Measurements from ENCODE around the gene APEX1.

APEX1 gene

GRCh38 chr14:20461225-20462141 lies 6.5 kb downstream of the APEX1 start, which contains the start of gene PIP4P1:
Gene PIP4P1, minus strand, starts transcription at chr14:20461434. Its CDS starts 109 bp downstream, at chr14:20461325.
- DNase-seq (ENCODE audit: low read depth) = peak; percentile 100
- H3K4me3 ChIP-seq (ENCODE audit: control insufficient read depth, low read depth, low read length) = peak within 1 kb of the TSS; percentile 87
- TF ChIP-seq CTCF (conservative IDR thresholded peaks at IDR 0.05; ENCODE audit: control insufficient read depth, insufficient read depth, low read depth, low read length) = no peak

GRCh38 chr14:20468764-20469241 lies 13.8 kb downstream of the APEX1 start:
- TF ChIP-seq CTCF (conservative IDR thresholded peaks at IDR 0.05; ENCODE audit: control insufficient read depth, insufficient read depth, low read depth, low read length) = no peak
- H3K4me3 ChIP-seq (ENCODE audit: control insufficient read depth, low read depth, low read length) = peak overlapping the region; percentile 97
- DNase-seq (ENCODE audit: low read depth) = no peak

GRCh38 chr14:20469242-20469889 lies 14.3 kb downstream of the APEX1 start, which contains the start of gene PNP:
Gene PNP, plus strand, starts transcription at chr14:20469406. Its CDS starts 119 bp downstream, at chr14:20469525.
- peak; percentile 91 for DNase-seq (ENCODE audit: low read depth)
- TF ChIP-seq CTCF (conservative IDR thresholded peaks at IDR 0.05; ENCODE audit: control insufficient read depth, insufficient read depth, low read depth, low read length) = no peak
- peak within 1 kb of the TSS; percentile 97 for H3K4me3 ChIP-seq (ENCODE audit: control insufficient read depth, low read depth, low read length)

GRCh38 chr14:20469890-20470602 lies 15.0 kb downstream of the APEX1 start:
- peak; percentile 88 for DNase-seq (ENCODE audit: low read depth)
- no peak for TF ChIP-seq CTCF (conservative IDR thresholded peaks at IDR 0.05; ENCODE audit: control insufficient read depth, insufficient read depth, low read depth, low read length)
- H3K4me3 ChIP-seq (ENCODE audit: control insufficient read depth, low read depth, low read length) = peak overlapping the region; percentile 97

GRCh38 chr14:20470603-20470901 lies 15.5 kb downstream of the APEX1 start:
- TF ChIP-seq CTCF (conservative IDR thresholded peaks at IDR 0.05; ENCODE audit: control insufficient read depth, insufficient read depth, low read depth, low read length) = no peak

GRCh38 chr14:20472536-20473169 lies 17.6 kb downstream of the APEX1 start:
- DNase-seq (ENCODE audit: low read depth) = no peak
- no peak for TF ChIP-seq CTCF (conservative IDR thresholded peaks at IDR 0.05; ENCODE audit: control insufficient read depth, insufficient read depth, low read depth, low read length)
- no peak overlapping the region for H3K4me3 ChIP-seq (ENCODE audit: control insufficient read depth, low read depth, low read length)

More at GRCh38 chr14:20470603-20470901, 15.5 kb downstream of the APEX1 start:
- DNase-seq (ENCODE audit: low read depth) = no peak
- H3K4me3 ChIP-seq (ENCODE audit: control insufficient read depth, low read depth, low read length) = peak overlapping the region; percentile 97

All from fibroblast of mammary gland (primary cell).